Measurements from ENCODE around the gene LHFPL3.
"Not testable (repeated sequence)": the region's sequence is repeated elsewhere in the genome, so short reads cannot be mapped to it uniquely, and the experiment has no call there.

LHFPL3 gene

GRCh38 chr7:104328296-104328969 is at the start of gene LHFPL3:
LHFPL3 (plus strand) TSS chr7:104328603.
- in situ Hi-C loops (cut with MboI; ENCODE audit: low sequenced_read_pairs), result no loop called here

DNA sequence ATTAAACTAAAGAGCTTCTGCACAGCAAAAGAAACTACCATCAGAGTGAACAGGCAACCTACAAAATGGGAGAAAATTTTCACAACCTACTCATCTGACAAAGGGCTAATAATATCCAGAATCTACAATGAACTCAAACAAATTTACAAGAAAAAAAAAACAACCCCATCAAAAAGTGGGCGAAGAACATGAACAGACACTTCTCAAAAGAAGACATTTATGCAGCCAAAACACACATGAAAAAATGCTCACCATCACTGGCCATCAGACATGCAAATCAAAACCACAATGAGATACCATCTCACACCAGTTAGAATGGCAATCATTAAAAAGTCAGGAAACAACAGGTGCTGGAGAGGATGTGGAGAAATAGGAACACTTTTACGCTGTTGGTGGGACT is 46.7 kb upstream of the LHFPL3 start:
- in situ Hi-C loops (cut with MboI; ENCODE audit: low sequenced_read_pairs), result not testable (repeated sequence)

DNA sequence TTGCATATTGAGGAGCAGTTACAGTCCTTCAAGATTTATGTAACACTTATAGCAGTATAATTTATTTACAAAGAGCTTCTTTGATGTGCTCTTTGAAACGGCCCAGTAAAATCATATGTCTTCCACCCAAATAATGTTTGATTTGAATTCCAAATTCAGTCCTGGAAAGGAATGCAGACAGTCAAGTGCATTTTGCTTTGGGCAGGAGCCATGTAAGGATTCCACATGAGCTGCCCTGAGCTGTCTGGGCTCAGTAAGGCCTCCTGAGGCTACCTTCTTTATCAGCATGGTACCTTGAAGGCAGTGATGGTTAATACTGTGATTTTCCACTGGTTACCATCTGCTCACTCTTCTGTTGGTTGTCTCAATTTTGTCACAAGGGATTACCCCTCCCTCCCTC is 41.6 kb upstream of the LHFPL3 start:
- in situ Hi-C loops (cut with MboI; ENCODE audit: low sequenced_read_pairs), result no loop called here

GRCh38 chr7:104288137-104288536 is 40.3 kb upstream of the LHFPL3 start:
- in situ Hi-C loops (cut with MboI; ENCODE audit: low sequenced_read_pairs), result no loop called here

DNA sequence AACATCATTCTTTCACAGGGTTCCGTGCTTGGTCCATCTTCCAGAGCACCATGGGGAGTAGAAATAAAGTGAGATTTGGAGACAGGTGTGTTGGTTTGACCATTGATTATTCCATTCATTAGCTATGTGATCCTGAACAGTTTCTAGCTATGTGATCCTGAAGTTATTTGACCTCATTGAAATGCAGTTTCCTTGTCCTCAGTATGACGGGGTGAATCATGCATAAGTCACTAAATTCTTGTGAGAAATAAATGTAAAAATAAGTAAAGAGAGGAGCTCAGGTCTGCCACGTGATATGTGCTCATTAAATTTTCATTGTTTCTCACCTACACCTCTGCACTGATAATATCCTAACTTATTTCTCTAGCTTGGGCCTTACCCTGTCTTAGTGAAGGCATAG is 34.1 kb upstream of the LHFPL3 start:
- in situ Hi-C loops (cut with MboI; ENCODE audit: low sequenced_read_pairs), result no loop called here

DNA sequence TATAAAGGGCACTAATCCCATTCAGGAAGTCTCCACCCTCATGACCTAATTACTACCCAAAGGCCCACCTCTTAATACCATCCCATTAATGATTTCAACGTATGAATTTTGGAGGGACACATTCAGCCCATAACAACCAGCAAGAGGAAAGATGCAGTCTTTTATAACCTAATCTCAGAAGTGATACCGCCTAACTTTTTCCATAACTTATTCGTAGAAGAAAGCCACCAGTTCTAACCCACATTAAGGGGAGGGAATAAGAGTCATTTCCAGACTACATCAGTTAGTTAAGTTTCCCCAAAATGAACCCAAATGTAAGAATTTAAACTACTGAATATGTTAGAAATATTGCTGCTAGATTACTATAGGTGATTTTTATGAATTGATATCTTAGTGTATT is 32.1 kb upstream of the LHFPL3 start:
- in situ Hi-C loops (cut with MboI; ENCODE audit: low sequenced_read_pairs), result no loop called here

DNA sequence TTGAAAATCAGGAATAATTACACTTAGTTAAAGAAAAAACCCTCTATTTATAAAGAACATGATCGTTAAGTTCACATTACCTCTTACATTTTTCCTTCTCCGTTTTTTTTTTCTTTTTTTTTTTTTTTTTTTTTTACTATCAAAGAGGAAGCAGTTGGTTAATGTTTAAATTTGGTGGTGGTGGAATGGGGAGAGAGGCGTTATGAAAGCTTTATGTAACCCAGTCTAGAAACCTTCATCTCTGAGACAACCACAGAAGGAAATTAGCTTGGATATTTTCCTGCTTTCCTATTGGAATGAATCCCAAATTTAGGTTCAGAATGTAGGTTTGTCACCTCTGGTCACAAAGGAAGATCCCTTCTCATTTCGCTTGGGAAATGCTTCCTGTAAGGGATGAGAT is 31.5 kb upstream of the LHFPL3 start:
- in situ Hi-C loops (cut with MboI; ENCODE audit: low sequenced_read_pairs), result no loop called here

DNA sequence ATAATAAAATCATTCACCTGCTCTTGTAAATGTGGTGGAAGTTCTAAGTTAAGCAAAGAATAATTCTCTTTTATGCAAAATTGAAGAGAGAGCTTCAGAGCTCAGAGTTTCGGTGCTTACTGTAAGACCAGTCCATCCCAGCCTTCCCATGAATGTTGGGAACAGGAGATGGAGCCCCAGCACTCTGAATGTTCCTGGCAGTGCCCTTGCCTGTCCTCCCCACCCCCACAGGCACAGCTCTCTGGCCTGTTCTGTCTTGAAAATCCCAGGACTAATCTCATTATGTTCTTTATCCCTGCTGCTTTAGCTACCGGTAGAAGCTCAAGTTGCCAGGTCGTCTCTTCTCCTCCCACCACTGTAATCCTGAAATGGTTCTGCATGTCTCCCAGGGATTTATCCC is 29.1 kb upstream of the LHFPL3 start:
- in situ Hi-C loops (cut with MboI; ENCODE audit: low sequenced_read_pairs), result no loop called here

DNA sequence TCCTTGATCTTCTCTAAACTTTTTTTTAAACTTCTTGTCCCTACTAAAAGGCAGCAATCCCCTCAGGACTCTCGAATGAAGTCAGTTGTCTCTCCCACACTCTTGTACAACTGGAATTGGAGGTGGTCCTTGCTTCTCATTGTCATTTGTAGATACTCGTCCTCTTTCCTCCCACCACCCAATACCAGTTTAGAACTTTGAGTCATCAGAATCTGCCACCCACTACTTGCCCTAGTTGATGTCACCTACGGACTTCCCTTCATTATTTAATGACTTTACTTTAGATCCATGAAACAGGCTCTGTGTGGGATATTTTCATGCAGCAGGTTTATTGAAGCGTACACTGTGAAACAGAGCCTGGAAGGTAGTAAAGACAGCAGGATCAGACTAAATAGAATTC is 28.6 kb upstream of the LHFPL3 start:
- in situ Hi-C loops (cut with MboI; ENCODE audit: low sequenced_read_pairs), result no loop called here

DNA sequence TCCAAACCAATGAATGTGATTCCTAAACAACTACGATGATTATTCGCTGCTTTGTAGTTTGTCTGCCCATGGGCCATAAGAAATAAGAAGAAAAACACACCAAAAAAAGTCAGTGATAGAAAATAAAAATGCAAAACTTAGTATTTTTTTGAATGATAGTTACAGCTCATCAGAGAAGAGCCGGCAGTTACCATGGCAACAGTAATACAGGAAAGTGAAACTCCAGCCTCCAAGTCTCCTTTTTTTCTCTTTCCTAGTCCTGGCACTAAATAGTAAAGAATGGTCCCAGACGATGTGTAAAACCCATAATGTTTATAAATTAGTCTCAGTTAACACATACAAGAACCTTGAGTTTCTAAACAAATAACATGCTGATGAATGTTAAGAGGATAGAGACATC is 21.6 kb upstream of the LHFPL3 start:
- in situ Hi-C loops (cut with MboI; ENCODE audit: low sequenced_read_pairs), result no loop called here

- in situ Hi-C loops (cut with MboI; ENCODE audit: low sequenced_read_pairs), result no loop called here
These were observed 10.3 kb upstream of the LHFPL3 start for GRCh38 chr7:104317948-104318629.

DNA sequence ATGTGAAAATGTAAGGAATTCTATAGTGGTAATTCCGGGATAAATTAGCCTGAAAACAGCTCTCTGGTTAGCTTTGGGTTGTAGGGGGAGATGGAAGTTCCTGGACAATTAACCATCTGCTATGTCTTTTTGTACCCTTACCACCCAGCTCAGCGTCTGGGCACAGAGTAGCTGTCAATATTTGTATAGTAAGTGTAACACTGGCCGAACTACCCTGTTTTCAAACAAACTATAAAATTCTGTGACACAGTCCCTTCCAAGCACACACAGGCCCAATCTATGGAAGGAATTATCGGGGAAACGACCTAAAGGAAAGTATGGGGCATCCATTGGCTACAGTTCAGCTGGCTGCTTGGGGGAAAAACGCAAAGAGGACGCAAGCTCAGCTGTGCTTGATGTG is 869 bp upstream of the LHFPL3 start:
- in situ Hi-C loops (cut with MboI; ENCODE audit: low sequenced_read_pairs), result no loop called here

DNA sequence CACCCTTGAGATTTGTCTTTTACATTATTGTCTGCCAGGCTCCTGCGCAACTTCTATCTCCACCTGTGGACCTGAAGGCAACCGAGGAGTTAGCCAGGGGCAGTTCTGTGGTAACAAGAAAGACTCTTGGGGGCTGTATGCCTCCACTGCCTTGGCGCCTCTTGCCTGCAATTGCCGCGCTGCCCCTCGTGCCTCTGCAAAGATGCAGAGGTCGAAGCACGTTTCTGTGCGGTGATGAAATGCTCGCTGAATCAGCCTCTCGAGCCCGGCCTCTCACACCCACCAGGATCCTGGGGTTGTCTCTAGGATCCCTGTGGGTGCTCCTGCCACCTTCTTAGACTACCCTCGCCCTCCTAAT is 486 bp upstream of the LHFPL3 start:
- in situ Hi-C loops (cut with MboI; ENCODE audit: low sequenced_read_pairs), result no loop called here

GRCh38 chr7:104328970-104329825 is 795 bp downstream of the LHFPL3 start:
- in situ Hi-C loops (cut with MboI; ENCODE audit: low sequenced_read_pairs), result no loop called here

- in situ Hi-C loops (cut with MboI; ENCODE audit: low sequenced_read_pairs), result no loop called here
These were observed 13.1 kb downstream of the LHFPL3 start for GRCh38 chr7:104341546-104341945.

- in situ Hi-C loops (cut with MboI; ENCODE audit: low sequenced_read_pairs), result no loop called here
These were observed 24.3 kb downstream of the LHFPL3 start for GRCh38 chr7:104352736-104353135.

- in situ Hi-C loops (cut with MboI; ENCODE audit: low sequenced_read_pairs), result no loop called here
These were observed 28.8 kb downstream of the LHFPL3 start for GRCh38 chr7:104357166-104357565.

GRCh38 chr7:104358446-104359132 is 30.2 kb downstream of the LHFPL3 start:
- in situ Hi-C loops (cut with MboI; ENCODE audit: low sequenced_read_pairs), result no loop called here

DNA sequence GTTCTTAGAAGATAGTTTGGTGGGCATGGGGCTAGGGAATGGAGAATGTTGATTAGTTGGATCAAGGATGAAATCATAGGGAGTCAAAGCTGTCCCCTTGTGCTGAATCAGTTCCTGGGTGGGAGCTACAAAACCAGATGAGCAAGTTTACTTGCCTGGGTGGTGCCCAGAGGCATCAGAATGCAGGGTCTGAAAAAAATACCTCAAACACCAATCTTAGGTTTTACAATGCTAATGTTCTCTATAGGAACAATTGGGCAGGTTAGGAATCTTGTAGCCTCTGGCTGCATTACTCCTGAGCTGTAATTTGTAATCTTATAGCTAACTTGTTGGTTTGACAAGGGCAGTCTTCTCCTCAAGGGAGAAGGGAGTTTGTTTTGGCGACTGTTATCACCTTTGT is 34.4 kb downstream of the LHFPL3 start:
- in situ Hi-C loops (cut with MboI; ENCODE audit: low sequenced_read_pairs), result no loop called here

GRCh38 chr7:104363355-104363754 is 35.0 kb downstream of the LHFPL3 start:
- in situ Hi-C loops (cut with MboI; ENCODE audit: low sequenced_read_pairs), result no loop called here

DNA sequence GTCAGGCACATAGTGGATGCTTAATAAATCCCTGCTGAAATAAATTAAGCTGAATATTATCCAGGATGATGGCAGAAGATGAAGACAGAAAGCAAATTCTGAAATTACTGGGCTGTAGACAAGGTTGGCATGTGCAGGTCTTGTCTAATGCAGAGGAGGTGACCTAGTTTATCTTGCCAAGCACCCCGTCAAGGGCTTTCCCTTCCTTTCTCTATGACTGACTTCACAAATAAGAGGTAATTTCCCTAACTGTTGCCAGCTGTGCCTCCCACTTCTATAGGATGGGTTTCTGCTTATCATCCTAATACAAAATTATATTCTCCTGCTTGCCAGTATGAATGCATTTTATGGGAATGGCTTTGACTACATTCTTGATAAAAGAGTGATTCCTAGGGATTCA is 38.0 kb downstream of the LHFPL3 start:
- in situ Hi-C loops (cut with MboI; ENCODE audit: low sequenced_read_pairs), result no loop called here
